HG03460 (cell line): ENCODE results near the gene CCDC157.
"Not testable (repeated sequence)": the region's sequence is repeated elsewhere in the genome, so short reads cannot be mapped to it uniquely, and the experiment has no call there.

Source experiments
- ATAC-seq: cut with Tn5 transposase; IDR thresholded peaks from one replicate; pipeline ENCODE4 v1.9.1; 2021; ENCODE audit not compliant: unreplicated experiment

The CCDC157 gene

GRCh38 chr22:30386960-30387827 lies 30.4 kb downstream of the CCDC157 start, which contains the start of gene RNF215:
Gene RNF215, minus strand, starts transcription at chr22:30387411. Its CDS starts 98 bp downstream, at chr22:30387313.
- peak; percentile 66 for ATAC-seq

- ATAC-seq = no peak
Observed at GRCh38 chr22:30390974-30391691, 34.3 kb downstream of the CCDC157 start.

GRCh38 chr22:30392661-30393321 lies 36.0 kb downstream of the CCDC157 start:
- no peak for ATAC-seq

GRCh38 chr22:30393322-30393680 lies 36.5 kb downstream of the CCDC157 start:
- ATAC-seq = no peak

GRCh38 chr22:30393885-30394284 lies 37.1 kb downstream of the CCDC157 start:
- no peak for ATAC-seq

GRCh38 chr22:30396871-30397655 lies 40.3 kb downstream of the CCDC157 start, which contains the start of gene SEC14L2:
Gene SEC14L2, plus strand, starts transcription at chr22:30397018. Its CDS starts 99 bp downstream, at chr22:30397117.
- ATAC-seq = no peak

GRCh38 chr22:30397656-30398635 lies 41.1 kb downstream of the CCDC157 start:
- ATAC-seq = no peak

- no peak for ATAC-seq
Observed at GRCh38 chr22:30398685-30399680, 42.2 kb downstream of the CCDC157 start.

- no peak for ATAC-seq
Observed at GRCh38 chr22:30399718-30400117, 42.9 kb downstream of the CCDC157 start.

- ATAC-seq = no peak
Observed at GRCh38 chr22:30400159-30400558, 43.4 kb downstream of the CCDC157 start.

- not testable (repeated sequence) for ATAC-seq
Observed at GRCh38 chr22:30401024-30401423, 44.2 kb downstream of the CCDC157 start.

GRCh38 chr22:30402028-30402765 lies 45.4 kb downstream of the CCDC157 start:
- no peak for ATAC-seq

GRCh38 chr22:30402766-30403104 lies 45.9 kb downstream of the CCDC157 start:
- ATAC-seq = not testable (repeated sequence)

GRCh38 chr22:30404307-30404706 lies 47.5 kb downstream of the CCDC157 start:
- no peak for ATAC-seq

- no peak for ATAC-seq
Observed at GRCh38 chr22:30405731-30406130, 48.9 kb downstream of the CCDC157 start.

GRCh38 chr22:30406400-30406799 lies 49.6 kb downstream of the CCDC157 start:
- no peak for ATAC-seq

- ATAC-seq = no peak
Observed at GRCh38 chr22:30408388-30409102, 51.7 kb downstream of the CCDC157 start.
